Ishikawa (cell line): ENCODE data around the gene SIGLEC12.

Experiments used
- CEBPB ChIP-seq: IDR thresholded peaks from 2 replicates; pipeline ENCODE4 v1.6.1; 2012
- CREB1 ChIP-seq: IDR thresholded peaks from 2 replicates; pipeline ENCODE4 v1.6.1; 2012; ENCODE audit warnings: low read depth
- EGR1 ChIP-seq: IDR thresholded peaks from 2 replicates; pipeline ENCODE4 v1.6.1; 2012
- EP300 ChIP-seq: IDR thresholded peaks from 2 replicates; pipeline ENCODE4 v1.6.1; 2012; ENCODE audit warnings: borderline replicate concordance
- FOXM1 ChIP-seq: IDR thresholded peaks from 2 replicates; pipeline ENCODE4 v1.6.1; 2012; ENCODE audit warnings: low read depth, borderline replicate concordance
- NFIC ChIP-seq: IDR thresholded peaks from 2 replicates; pipeline ENCODE4 v1.6.1; 2012
- RAD21 ChIP-seq: IDR thresholded peaks from 2 replicates; pipeline ENCODE4 v1.6.1; 2012; ENCODE audit warnings: low read depth
- REST ChIP-seq: IDR thresholded peaks from 2 replicates; pipeline ENCODE4 v1.6.1; 2012; ENCODE audit warnings: low read depth, mild to moderate bottlenecking
- TAF1 ChIP-seq: IDR thresholded peaks from 2 replicates; pipeline ENCODE4 v1.6.1; 2012; ENCODE audit warnings: low read depth, mild to moderate bottlenecking
- TCF12 ChIP-seq: IDR thresholded peaks from 2 replicates; pipeline ENCODE4 v1.6.1; 2012; ENCODE audit warnings: low read depth
- TEAD4 ChIP-seq: IDR thresholded peaks from 2 replicates; pipeline ENCODE4 v1.6.1; 2012
- USF1 ChIP-seq: IDR thresholded peaks from 2 replicates; pipeline ENCODE4 v1.6.1; 2012
- YY1 ChIP-seq: IDR thresholded peaks from 2 replicates; pipeline ENCODE4 v1.6.1; 2012; ENCODE audit warnings: low read depth
- ZBTB7A ChIP-seq: IDR thresholded peaks from 2 replicates; pipeline ENCODE4 v1.6.1; 2012; ENCODE audit warnings: low read depth
- TF ChIP-seq, protein P1 (sequence below): IDR thresholded peaks from 2 replicates; pipeline ENCODE4 v1.6.1; 2012

SIGLEC12 gene

DNA sequence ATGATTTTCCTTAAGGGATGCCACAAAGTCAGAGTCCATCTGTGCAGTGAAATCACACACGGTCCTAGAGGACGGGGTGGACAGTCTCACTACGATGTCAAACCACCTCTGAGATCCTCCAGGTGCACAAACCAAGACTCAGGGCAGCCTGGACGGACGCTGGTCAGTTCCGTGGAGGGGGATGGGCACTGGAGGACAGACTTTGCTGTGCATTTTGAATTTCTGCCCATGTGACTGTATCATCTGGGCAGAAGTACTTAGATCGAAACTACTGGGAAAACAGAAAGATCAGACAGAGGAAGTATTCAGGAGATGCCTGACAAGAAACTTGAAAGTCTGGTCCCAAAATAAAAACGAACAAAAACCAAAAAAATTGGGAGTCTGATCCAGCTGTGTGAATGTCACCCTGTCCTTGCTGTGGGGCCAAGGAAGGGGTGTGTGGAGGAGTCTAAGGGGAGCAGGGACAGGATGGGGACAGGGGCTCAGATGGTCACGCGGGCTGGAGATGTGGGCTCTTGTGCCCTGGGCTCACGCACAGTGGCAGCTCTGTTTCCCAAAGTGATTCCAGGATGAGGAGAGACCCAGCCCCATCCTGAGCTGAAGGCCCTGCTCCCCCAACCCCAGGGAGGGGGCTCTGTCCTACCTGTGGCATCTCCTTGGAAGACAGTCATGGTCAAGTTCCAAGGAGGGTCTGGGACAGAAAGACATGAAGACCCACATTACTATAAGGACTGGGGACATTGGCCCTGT, 44.9 kb downstream of the SIGLEC12 start:
- no peak for TF ChIP-seq RAD21
- no peak for TF ChIP-seq EP300
- no peak for TF ChIP-seq CREB1
- TF ChIP-seq USF1: no peak
- no peak for TF ChIP-seq FOXM1
- TF ChIP-seq CEBPB: no peak
- TF ChIP-seq YY1: no peak
- no peak for TF ChIP-seq TEAD4
- no peak for TF ChIP-seq EGR1
- no peak for TF ChIP-seq TCF12
- TF ChIP-seq REST: no peak
- no peak for TF ChIP-seq TAF1
- TF ChIP-seq ZBTB7A: no peak

- TF ChIP-seq YY1: no peak
- TF ChIP-seq REST: no peak
- no peak for TF ChIP-seq USF1
- no peak for TF ChIP-seq ZBTB7A
- TF ChIP-seq RAD21: no peak
Observed at GRCh38 chr19:51450730-51451307, 50.8 kb downstream of the SIGLEC12 start.

GRCh38 chr19:51448411-51449016, 53.1 kb downstream of the SIGLEC12 start:
- TF ChIP-seq CREB1: no peak
- no peak for TF ChIP-seq EGR1
- TF ChIP-seq EP300: no peak
- TF ChIP-seq REST: no peak
- TF ChIP-seq RAD21: no peak
- no peak for TF ChIP-seq TCF12
- no peak for TF ChIP-seq TEAD4
- TF ChIP-seq, protein P1, sequence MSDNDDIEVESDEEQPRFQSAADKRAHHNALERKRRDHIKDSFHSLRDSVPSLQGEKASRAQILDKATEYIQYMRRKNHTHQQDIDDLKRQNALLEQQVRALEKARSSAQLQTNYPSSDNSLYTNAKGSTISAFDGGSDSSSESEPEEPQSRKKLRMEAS: no peak
- TF ChIP-seq FOXM1: no peak
- TF ChIP-seq ZBTB7A: no peak
- TF ChIP-seq CEBPB: no peak
- TF ChIP-seq USF1: no peak

DNA sequence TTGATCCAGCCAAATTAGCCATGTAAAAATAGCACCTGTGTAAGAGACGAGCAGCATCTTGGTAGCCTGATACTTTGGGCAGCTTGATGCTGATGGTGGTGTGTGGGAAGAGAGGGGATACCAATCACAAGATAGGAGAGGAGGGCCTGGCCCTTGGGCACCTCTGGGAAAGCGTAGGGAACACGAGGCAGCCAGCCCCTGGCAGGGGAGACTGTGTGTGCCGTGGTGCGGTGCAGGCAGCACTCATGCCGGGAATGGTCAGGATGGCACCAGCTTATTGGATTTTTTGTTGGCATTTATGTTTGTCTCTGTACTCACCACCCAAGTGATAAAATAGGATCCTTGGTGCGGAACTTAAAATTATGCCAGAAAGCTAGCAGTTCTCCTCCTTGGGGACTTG, 53.6 kb downstream of the SIGLEC12 start:
- TF ChIP-seq TCF12 (no peak), EGR1 (no peak), TAF1 (no peak), FOXM1 (no peak), NFIC (no peak), RAD21 (no peak), TEAD4 (no peak), ZBTB7A (no peak)
